ENCODE measurements around the gene GGPS1. TPM values are rescaled to one million over a fixed set of nuclear protein-coding genes. Genes with fewer than 3 reads are reported as not detected.

Gene GGPS1
- total and polyA plus RNA-seq, 2 donors from 2014 or later = 38.3 to 39.0 TPM

Other genes starting within 250 kb of the GGPS1 start
- 102 TPM for gene TOMM20, start 199.7 kb upstream of the GGPS1 start, total RNA-seq
- 96.4 TPM for gene TOMM20, start 199.7 kb upstream of the GGPS1 start, polyA plus RNA-seq (ENCODE audit: insufficient read depth, low read depth, low replicate concordance)
- 65.8 TPM for gene RBM34, start 167.3 kb upstream of the GGPS1 start, total RNA-seq
- gene RBM34, start 167.3 kb upstream of the GGPS1 start, polyA plus RNA-seq (ENCODE audit: insufficient read depth, low read depth, low replicate concordance) = 68.9 TPM
- gene ARID4B, start 391 bp upstream of the GGPS1 start, total RNA-seq = 50.3 TPM
- 6.6 TPM for gene ARID4B, start 391 bp upstream of the GGPS1 start, polyA plus RNA-seq (ENCODE audit: insufficient read depth, low read depth, low replicate concordance)
- 15.1 TPM for gene TBCE, start 38.9 kb downstream of the GGPS1 start, total RNA-seq
- gene TBCE, start 38.9 kb downstream of the GGPS1 start, polyA plus RNA-seq (ENCODE audit: insufficient read depth, low read depth, low replicate concordance) = 22.6 TPM
- gene B3GALNT2, start 175.9 kb downstream of the GGPS1 start, total RNA-seq = 14.4 TPM
- 2.0 TPM for gene B3GALNT2, start 175.9 kb downstream of the GGPS1 start, polyA plus RNA-seq (ENCODE audit: insufficient read depth, low read depth, low replicate concordance)

Measured in kidney (tissue), 2 donors.